DND-41 (cell line): ENCODE data around the gene COA1.

ENCODE experiments used
- CTCF ChIP-seq: IDR thresholded peaks from 2 replicates; pipeline ENCODE4 v1.5.1; 2012; ENCODE audit warnings: borderline replicate concordance, low read length, moderate library complexity, mild to moderate bottlenecking; ENCODE audit not compliant: poor library complexity, severe bottlenecking; ENCODE audit errors: extremely low read depth
- EZH2 ChIP-seq: IDR thresholded peaks from 3 replicates; pipeline ENCODE4 v1.6.1; 2012; ENCODE audit warnings: borderline replicate concordance, low read depth, mild to moderate bottlenecking, moderate library complexity, low read length, inconsistent platforms; ENCODE audit not compliant: severe bottlenecking

- TF ChIP-seq CTCF (no peak), EZH2 (no peak)
These were observed 78.8 kb downstream of the COA1 start for GRCh38 chr7:43650457-43651052.
